Heart left ventricle (tissue), 13 donors: Measurements from ENCODE around the gene ISY1.
A peak's percentile ranks its signal among the peaks of the same experiment; 100 is the strongest.

Experiments
- CTCF ChIP-seq, 12 donors: fragments of 200-600 bp; sonication (generic) in 4 of 12; IDR thresholded peaks; one replicate each; pipeline versions ENCODE4 v1.5.0 to v1.8.0; 2018 to 2022; ENCODE audit warnings: antibody characterized with exemption in 12 of 12, mild to moderate bottlenecking in 5 of 12
- POLR2A ChIP-seq, 2 donors: fragments of 450-650 bp; IDR thresholded peaks; one replicate each; pipeline ENCODE4 v1.6.1; 2017; ENCODE audit warnings: antibody characterized with exemption in 2 of 2, mild to moderate bottlenecking in 2 of 2, moderate library complexity in 2 of 2
- donor health status: ischemic (EF 13 %, LVEDD 7.1; RV severe dilation, severe dysfunction).
- donor health status: DM: no; HTN: yes; CAD: no.
- donor health status: DM: no; HTN: no; CAD: no.
- donor health status: ischemic (EF 25% LVEDD 6.9; RV normal size, moderate dysfunction).
- donor health status: ischemic (EF 25% LVEDD 5.7; RV mildly dilated, moderate dysfunction).
- donor health status: ischemic (EF 35%, LVEDD 5.7; RV mildly dilated, moderate dysfunction).
- donor health status: nonischemic (EF 11% LVEDD 7.7; RV severe dilation, severe dysfunction).
- donor health status: DM: yes; HTN: yes; CAD: no.
- donor health status: PGD.
- donor health status: ischemic (EF 29% LVEDD 5.4; RV normal size, mild dysfunction).
- donor health status: nonischemic (EF 23%, LVEDD 6.1; RV moderate dilation, normal function).

GRCh38 chr3:129106320-129106719 lies 54.5 kb downstream of the ISY1 start:
- TF ChIP-seq POLR2A (IDR thresholded peaks at IDR 0.05) (no peak), CTCF (IDR thresholded peaks at IDR 0.05) (peak in 1 of 12 donors; percentile 11)
